Measurements from ENCODE around the gene TTLL9. TPM values are rescaled to one million over a fixed set of nuclear protein-coding genes. Genes with fewer than 3 reads are reported as not detected.

The TTLL9 gene
- total RNA-seq, 2 donors from 2014 or later = 1.2 TPM; not detected in 1

- no peaks in the 10 kb centered on the region for H3K36me3 ChIP-seq
- no peak for TF ChIP-seq CTCF (IDR thresholded peaks at IDR 0.05)
- no peak for TF ChIP-seq POLR2AphosphoS5 (IDR thresholded peaks at IDR 0.05)
- no peak for TF ChIP-seq POLR2A (IDR thresholded peaks at IDR 0.05)
- no peaks in the 10 kb centered on the region for H3K4me1 ChIP-seq (replicated peaks)
- H3K27me3 ChIP-seq (replicated peaks; ENCODE audit: insufficient read depth) = no peaks in the 10 kb centered on the region
- intact Hi-C loops (cut with DNase I) = no loop called here
- no peaks in the 10 kb centered on the region for H3K9me3 ChIP-seq
- DNase-seq (ENCODE audit: low spot score) = no peak
- H3K27ac ChIP-seq = no peak overlapping the region
- H3K4me3 ChIP-seq = no peak overlapping the region
- WGBS = 61% methylated on average over 8 of the region's 8 CpGs
Observed at GRCh38 chr20:31989030-31989645, 118.7 kb downstream of the TTLL9 start.

- Histone ChIP-seq H3K4me1 (replicated peaks) (no peaks in the 10 kb centered on the region), H3K27ac (no peak overlapping the region), H3K9me3 (no peaks in the 10 kb centered on the region), H3K36me3 (no peaks in the 10 kb centered on the region), H3K27me3 (replicated peaks; ENCODE audit: insufficient read depth) (peaks cover 12% of the 10 kb centered on the region), H3K4me3 (no peak overlapping the region)
- WGBS = 30% methylated on average over 6 of the region's 6 CpGs
- DNase-seq (ENCODE audit: low spot score) = no peak
- intact Hi-C loops (cut with DNase I) = no loop called here
- TF ChIP-seq CTCF (IDR thresholded peaks at IDR 0.05) (no peak), POLR2A (IDR thresholded peaks at IDR 0.05) (no peak), POLR2AphosphoS5 (IDR thresholded peaks at IDR 0.05) (no peak)
Observed at GRCh38 chr20:31990641-31991338, 120.4 kb downstream of the TTLL9 start.

- no peaks in the 10 kb centered on the region for H3K36me3 ChIP-seq
- 63% methylated on average over 1 of the region's 1 CpG for WGBS
- H3K4me3 ChIP-seq = no peak overlapping the region
- no peak overlapping the region for H3K27ac ChIP-seq
- peaks cover 15% of the 10 kb centered on the region for H3K27me3 ChIP-seq (replicated peaks; ENCODE audit: insufficient read depth)
- intact Hi-C loops (cut with DNase I) = no loop called here
- H3K9me3 ChIP-seq = no peaks in the 10 kb centered on the region
- H3K4me1 ChIP-seq (replicated peaks) = no peaks in the 10 kb centered on the region
- no peak for DNase-seq (ENCODE audit: low spot score)
- TF ChIP-seq CTCF (IDR thresholded peaks at IDR 0.05) (no peak), POLR2AphosphoS5 (IDR thresholded peaks at IDR 0.05) (no peak), POLR2A (IDR thresholded peaks at IDR 0.05) (no peak)
Observed at GRCh38 chr20:31991339-31991705, 120.9 kb downstream of the TTLL9 start.

GRCh38 chr20:31992086-31992485 is 121.7 kb downstream of the TTLL9 start:
- Histone ChIP-seq H3K4me1 (replicated peaks) (no peaks in the 10 kb centered on the region), H3K27ac (no peak overlapping the region), H3K27me3 (replicated peaks; ENCODE audit: insufficient read depth) (peaks cover 15% of the 10 kb centered on the region), H3K4me3 (no peak overlapping the region), H3K36me3 (no peaks in the 10 kb centered on the region), H3K9me3 (no peaks in the 10 kb centered on the region)
- 85% methylated on average over 2 of the region's 2 CpGs for WGBS
- no peak for DNase-seq (ENCODE audit: low spot score)
- TF ChIP-seq CTCF (IDR thresholded peaks at IDR 0.05) (no peak), POLR2A (IDR thresholded peaks at IDR 0.05) (no peak), POLR2AphosphoS5 (IDR thresholded peaks at IDR 0.05) (no peak)
- intact Hi-C loops (cut with DNase I) = no loop called here

Small RNA genes lying within 50 kb of the gene (small RNA-seq; reads per million reads assigned to genes)
- gene RNU1-94P = 0 reads per million in 2 donors

Other genes starting within 250 kb of the TTLL9 start
- 1 to 10 TPM in 1 of 2 donors, under 1 TPM in 1; 0.41 to 3.6 TPM for gene COX4I2, start 232.7 kb upstream of the TTLL9 start, total RNA-seq
- 100 to 1,000 TPM; 127 to 155 TPM for gene BCL2L1, start 147.8 kb upstream of the TTLL9 start, total RNA-seq
- gene TPX2, start 131.3 kb upstream of the TTLL9 start, total RNA-seq = 10 to 100 TPM in 1 of 2 donors, 1 to 10 TPM in 1; 1.4 to 23.2 TPM
- gene MYLK2, start 51.3 kb upstream of the TTLL9 start, total RNA-seq = under 1 TPM; 0.27 to 0.91 TPM
- 1 to 10 TPM in 1 of 2 donors, not detected in 1; 8.3 TPM for gene FOXS1, start 25.0 kb upstream of the TTLL9 start, total RNA-seq
- gene DUSP15, start 107 bp upstream of the TTLL9 start, total RNA-seq = 10 to 100 TPM in 1 of 2 donors, 1 to 10 TPM in 1; 1.7 to 57.9 TPM
- gene PDRG1, start 81.4 kb downstream of the TTLL9 start, total RNA-seq = 10 to 100 TPM; 11.4 to 30.3 TPM
- gene XKR7, start 97.5 kb downstream of the TTLL9 start, total RNA-seq = under 1 TPM in 1 of 2 donors, not detected in 1; 0.05 TPM
- gene CCM2L, start 139.8 kb downstream of the TTLL9 start, total RNA-seq = 1 to 10 TPM; 4.6 to 5.7 TPM
- 1 to 10 TPM; 3.1 to 6.0 TPM for gene HCK, start 181.6 kb downstream of the TTLL9 start, total RNA-seq
- 10 to 100 TPM; 44.7 to 62.9 TPM for gene TM9SF4, start 239.1 kb downstream of the TTLL9 start, total RNA-seq

Data from prostate gland (tissue), 2 donors.